GM21619 (cell line): ENCODE results near the gene PDIA5.

ENCODE experiments used
- ATAC-seq: cut with Tn5 transposase; IDR thresholded peaks from one replicate; pipeline ENCODE4 v1.9.1; 2021; ENCODE audit not compliant: unreplicated experiment

PDIA5 gene

GRCh38 chr3:123159926-123160635 is 93.3 kb downstream of the PDIA5 start:
- ATAC-seq: no peak

GRCh38 chr3:123161167-123161566 is 94.3 kb downstream of the PDIA5 start:
- no peak for ATAC-seq

GRCh38 chr3:123163141-123163540 is 96.3 kb downstream of the PDIA5 start:
- no peak for ATAC-seq

GRCh38 chr3:123165163-123165562 is 98.3 kb downstream of the PDIA5 start:
- no peak for ATAC-seq

GRCh38 chr3:123167686-123168085 is 100.9 kb downstream of the PDIA5 start:
- ATAC-seq: no peak

GRCh38 chr3:123168122-123168521 is 101.3 kb downstream of the PDIA5 start:
- ATAC-seq: no peak

GRCh38 chr3:123168605-123169004 is 101.8 kb downstream of the PDIA5 start:
- no peak for ATAC-seq

GRCh38 chr3:123169492-123169929 is 102.7 kb downstream of the PDIA5 start:
- ATAC-seq: no peak

- no peak for ATAC-seq
Measured at GRCh38 chr3:123169930-123170329, 103.1 kb downstream of the PDIA5 start.

- no peak for ATAC-seq
Measured at GRCh38 chr3:123180791-123181190, 114.0 kb downstream of the PDIA5 start.

- no peak for ATAC-seq
Measured at GRCh38 chr3:123186695-123187094, 119.9 kb downstream of the PDIA5 start.

- no peak for ATAC-seq
Measured at GRCh38 chr3:123188058-123188457, 121.2 kb downstream of the PDIA5 start.

GRCh38 chr3:123193448-123194101 is 126.8 kb downstream of the PDIA5 start:
- no peak for ATAC-seq

- ATAC-seq: no peak
Measured at GRCh38 chr3:123194552-123194951, 127.7 kb downstream of the PDIA5 start.

- no peak for ATAC-seq
Measured at GRCh38 chr3:123198372-123198771, 131.5 kb downstream of the PDIA5 start.

- no peak for ATAC-seq
Measured at GRCh38 chr3:123201223-123201556, 134.4 kb downstream of the PDIA5 start.

GRCh38 chr3:123201557-123202427 is 135.0 kb downstream of the PDIA5 start, which contains the start of gene SEC22A:
TSS of gene SEC22A (plus strand) at chr3:123201943. CDS start at chr3:123209218, 7,275 bp downstream.
- ATAC-seq: peak; percentile 94

- no peak for ATAC-seq
Measured at GRCh38 chr3:123202451-123202850, 135.6 kb downstream of the PDIA5 start.
